H9 (cell line): Measurements from ENCODE around the gene KSR1. TPM values are rescaled to one million over a fixed set of nuclear protein-coding genes. Genes with fewer than 3 reads are reported as not detected.

ENCODE experiments used
- DNase-seq: peaks from one replicate; pipeline ENCODE4 v3.0.0-alpha.2; 2017
- H2AFZ ChIP-seq: one replicate; pipeline ENCODE4 v1.6.1; 2013; ENCODE audit warnings: mild to moderate bottlenecking, low read length, control low read depth, moderate library complexity
- H2AK5ac ChIP-seq: 2 replicates; pipeline ENCODE4 v1.6.1; 2013; ENCODE audit warnings: low read length, control low read depth, mixed read lengths; ENCODE audit not compliant: insufficient read length
- H2BK120ac ChIP-seq: one replicate; pipeline ENCODE4 v1.6.1; 2013; ENCODE audit warnings: low read depth, mild to moderate bottlenecking, low read length, control low read depth, inconsistent platforms; ENCODE audit not compliant: poor library complexity, severe bottlenecking
- H2BK12ac ChIP-seq: 2 replicates; pipeline ENCODE4 v1.6.1; 2013; ENCODE audit warnings: low read length, control low read depth, mixed read lengths, low read depth; ENCODE audit not compliant: insufficient read length
- H2BK15ac ChIP-seq: 2 replicates; pipeline ENCODE4 v1.6.1; 2013; ENCODE audit warnings: low read depth, low read length, control low read depth
- H2BK20ac ChIP-seq: one replicate; pipeline ENCODE4 v1.6.1; 2013; ENCODE audit warnings: low read depth, mild to moderate bottlenecking, low read length, control low read depth, inconsistent platforms; ENCODE audit not compliant: poor library complexity, severe bottlenecking
- H2BK5ac ChIP-seq: 2 replicates; pipeline ENCODE4 v1.6.1; 2013; ENCODE audit warnings: low read length, control low read depth, mixed read lengths; ENCODE audit not compliant: insufficient read length
- H3K14ac ChIP-seq: 2 replicates; pipeline ENCODE4 v1.6.1; 2013; ENCODE audit warnings: low read length, control low read depth; ENCODE audit not compliant: insufficient read depth
- H3K18ac ChIP-seq: 2 replicates; pipeline ENCODE4 v1.6.1; 2013; ENCODE audit warnings: low read depth, mild to moderate bottlenecking, mixed read lengths, low read length, control low read depth; ENCODE audit not compliant: insufficient read length
- H3K23ac ChIP-seq: 2 replicates; pipeline ENCODE4 v1.6.1; 2013; ENCODE audit warnings: low read length, control low read depth, mixed read lengths, low read depth; ENCODE audit not compliant: insufficient read length
- H3K23me2 ChIP-seq: 2 replicates; pipeline ENCODE4 v1.6.1; 2013; ENCODE audit warnings: low read depth, mild to moderate bottlenecking, mixed read lengths, low read length, control low read depth; ENCODE audit not compliant: insufficient read length, poor library complexity, severe bottlenecking
- H3K27ac ChIP-seq: 2 replicates; pipeline ENCODE4 v1.5.1; 2013; ENCODE audit warnings: low read length, control low read depth, mixed read lengths, low read depth; ENCODE audit not compliant: insufficient read length
- H3K27me3 ChIP-seq: 2 replicates; pipeline ENCODE4 v1.6.1; 2013; ENCODE audit warnings: low read length, control low read depth, inconsistent platforms; ENCODE audit not compliant: insufficient read depth
- H3K4ac ChIP-seq: 2 replicates; pipeline ENCODE4 v1.6.1; 2013; ENCODE audit warnings: low read depth, mild to moderate bottlenecking, control low read depth, inconsistent platforms, low read length, moderate library complexity
- H3K4me1 ChIP-seq: 2 replicates; pipeline ENCODE4 v1.6.1; 2013; ENCODE audit warnings: low read length, control low read depth, inconsistent platforms; ENCODE audit not compliant: insufficient read depth
- H3K4me2 ChIP-seq: 2 replicates; pipeline ENCODE4 v1.6.1; 2013; ENCODE audit warnings: low read length, control low read depth, mixed read lengths; ENCODE audit not compliant: insufficient read length, insufficient read depth
- H3K56ac ChIP-seq: 2 replicates; pipeline ENCODE4 v1.6.1; 2013; ENCODE audit warnings: low read depth, mild to moderate bottlenecking, mixed read lengths, low read length, control low read depth; ENCODE audit not compliant: insufficient read length
- H3K79me1 ChIP-seq: 2 replicates; pipeline ENCODE4 v1.6.1; 2013; ENCODE audit warnings: low read depth, mild to moderate bottlenecking, moderate library complexity, low read length, control low read depth, inconsistent platforms; ENCODE audit not compliant: insufficient read depth, poor library complexity, severe bottlenecking
- H3K79me2 ChIP-seq: 2 replicates; pipeline ENCODE4 v1.6.1; 2013; ENCODE audit warnings: low read length, control low read depth, inconsistent platforms; ENCODE audit not compliant: insufficient read depth
- H3K9ac ChIP-seq: 2 replicates; pipeline ENCODE4 v1.6.1; 2013; ENCODE audit warnings: low read length, control low read depth, mixed read lengths; ENCODE audit not compliant: insufficient read length; ENCODE audit errors: extremely low read depth
- H3K9me3 ChIP-seq: one replicate; pipeline ENCODE4 v1.6.1; 2013; ENCODE audit warnings: low read depth, low read length, inconsistent platforms; ENCODE audit not compliant: control insufficient read depth
- H3T11ph ChIP-seq: one replicate; pipeline ENCODE4 v1.6.1; 2013; ENCODE audit warnings: mild to moderate bottlenecking, low read length, control low read depth, inconsistent platforms
- H4K20me1 ChIP-seq: one replicate; pipeline ENCODE4 v1.6.1; 2013; ENCODE audit not compliant: control insufficient read depth, insufficient read length, insufficient read depth
- H4K5ac ChIP-seq: 2 replicates; pipeline ENCODE4 v1.6.1; 2013; ENCODE audit warnings: low read depth, mild to moderate bottlenecking, mixed read lengths, low read length, control low read depth; ENCODE audit not compliant: insufficient read length
- H4K8ac ChIP-seq: replicated peaks from 2 replicates; pipeline ENCODE4 v1.6.1; 2013; ENCODE audit warnings: low read length, control low read depth, mixed read lengths, low read depth; ENCODE audit not compliant: insufficient read length
- H4K91ac ChIP-seq: 2 replicates; pipeline ENCODE4 v1.6.1; 2013; ENCODE audit warnings: low read depth, mild to moderate bottlenecking, moderate library complexity, mixed read lengths, low read length, control low read depth; ENCODE audit not compliant: insufficient read length
- H3K27ac Mint-ChIP-seq, 3 experiments: 2 replicates in 2 of 3; 3 replicates in 1 of 3; pipeline ENCODE4 v1.8.0; 2020 to 2021; ENCODE audit warnings: mixed read lengths in 3 of 3, mild to moderate bottlenecking in 1 of 3, moderate library complexity in 1 of 3
- H3K27me3 Mint-ChIP-seq: 2 replicates; pipeline ENCODE4 v1.8.0; 2021; ENCODE audit warnings: low read depth, mild to moderate bottlenecking, moderate library complexity, mixed read lengths
- H3K36me3 Mint-ChIP-seq, 3 experiments: 2 replicates in 2 of 3; 3 replicates in 1 of 3; pipeline ENCODE4 v1.8.0; 2020 to 2021; ENCODE audit warnings: low read depth in 3 of 3, mixed read lengths in 3 of 3; ENCODE audit not compliant: insufficient read depth in 1 of 3
- H3K4me1 Mint-ChIP-seq, 2 experiments: 2 replicates each; pipeline ENCODE4 v1.8.0; 2020; ENCODE audit warnings: mixed read lengths in 2 of 2
- H3K4me3 Mint-ChIP-seq, 2 experiments: 2 replicates in 1 of 2; 3 replicates in 1 of 2; pipeline ENCODE4 v1.8.0; 2020 to 2021; ENCODE audit warnings: mild to moderate bottlenecking in 2 of 2, mixed read lengths in 2 of 2, moderate library complexity in 1 of 2
- H3K9me3 Mint-ChIP-seq, 2 experiments: 2 replicates in 1 of 2; 3 replicates in 1 of 2; pipeline ENCODE4 v1.8.0; 2020; ENCODE audit warnings: mild to moderate bottlenecking in 2 of 2, mixed read lengths in 2 of 2, moderate library complexity in 1 of 2
- WGBS: extraction: QIAGEN DNeasy Blood & Tissue Kit; methylation state at CpG from one replicate; pipeline ENCODE4 v1.1.7; 2013; ENCODE audit warnings: missing lambda C conversion rate, low lambda C conversion rate, mixed read lengths; ENCODE audit not compliant: insufficient read length; ENCODE audit errors: extremely low coverage; 5-methylcytosine and 5-hydroxymethylcytosine counted together
- total RNA-seq: library from RNA; stranded (reverse); gene quantifications from 2 replicates; pipeline ENCODE4 v1.2.1, GENCODE V29; 2021
- TF ChIP-seq, protein P1 (sequence below): fragments of 200-600 bp; sonication (generic); conservative IDR thresholded peaks from 3 replicates; pipeline ENCODE4 v1.8.0; 2021; ENCODE audit warnings: antibody characterized with exemption, mild to moderate bottlenecking

KSR1 gene
- total RNA-seq, 1 experiment from 2014 or later, result 44.9 TPM

DNA sequence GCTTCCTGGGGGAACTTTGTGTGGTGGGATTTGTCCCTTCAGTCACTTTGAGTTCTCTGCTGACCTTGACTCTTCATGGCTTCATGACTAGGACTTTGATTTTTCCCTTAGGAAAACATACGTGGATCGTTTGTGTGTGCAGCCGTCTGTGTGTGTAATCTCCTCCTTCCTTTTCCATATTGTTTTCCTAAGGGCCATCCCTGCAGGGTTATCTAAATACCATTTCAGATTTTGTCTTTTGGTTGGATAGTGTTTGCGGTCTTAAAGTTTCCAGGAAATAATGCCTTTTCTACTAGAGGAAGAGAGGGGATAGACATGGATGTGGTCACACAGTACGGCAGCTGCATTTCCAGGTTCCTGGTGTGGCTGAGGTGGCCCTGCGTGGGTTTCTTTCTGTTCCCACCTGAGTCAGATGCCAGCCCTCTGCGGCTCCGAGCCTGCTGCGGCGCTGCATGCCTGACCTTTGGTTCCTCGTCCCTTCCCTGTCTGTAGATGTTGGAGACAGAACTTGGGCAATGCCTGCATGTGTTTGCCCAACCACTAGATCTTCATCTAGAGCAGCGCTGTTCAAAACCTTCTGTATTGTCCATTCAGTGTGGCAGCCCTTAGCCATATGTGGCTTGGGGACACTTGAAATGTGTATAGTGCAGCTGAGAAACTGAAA, 102.7 kb downstream of the KSR1 start:
- Histone ChIP-seq H2BK120ac (no peak overlapping the region), H4K8ac (no peak overlapping the region), H3K14ac (no peak overlapping the region), H3K4me2 (no peak overlapping the region), H3K9me3 (no peaks in the 10 kb centered on the region), H4K91ac (no peak overlapping the region), H2BK12ac (no peak overlapping the region), H2AK5ac (no peak overlapping the region), H3K9ac (no peak overlapping the region), H2BK5ac (no peak overlapping the region), H3K18ac (no peak overlapping the region), H3K27me3 (no peaks in the 10 kb centered on the region), H3K56ac (no peak overlapping the region), H4K5ac (no peak overlapping the region), H3T11ph (no peak overlapping the region), H2BK20ac (no peak overlapping the region), H4K20me1 (no peaks in the 10 kb centered on the region), H3K79me2 (no peaks in the 10 kb centered on the region), H3K23ac (no peak overlapping the region), H3K79me1 (no peaks in the 10 kb centered on the region), H3K4ac (no peak overlapping the region), H2BK15ac (no peak overlapping the region), H3K23me2 (no peaks in the 10 kb centered on the region), H3K27ac (no peak overlapping the region), H3K4me1 (peaks cover 4% of the 10 kb centered on the region; the same call in 1 of the 2 replicates), H2AFZ (no peak overlapping the region)
- no peak for DNase-seq
- peak overlapping the region in 1 of 3 experiments; percentile 45; a peak in 4 of 7 replicates for H3K27ac Mint-ChIP-seq
- WGBS, result no CpG with 5 or more reads among the region's 12 CpGs
- peaks cover 14 to 30% (median 16%) of the 10 kb centered on the region in 3 experiments; a peak in 6 of 7 replicates for H3K36me3 Mint-ChIP-seq
- no peak overlapping the region for H3K4me3 Mint-ChIP-seq
- no peaks in the 10 kb centered on the region for H3K27me3 Mint-ChIP-seq
- H3K9me3 Mint-ChIP-seq, result peaks cover 0 to 4% of the 10 kb centered on the region in 2 experiments; a peak in 3 of 5 replicates
- H3K4me1 Mint-ChIP-seq, result peaks cover 13 to 16% of the 10 kb centered on the region in 2 experiments
- TF ChIP-seq, protein P1, sequence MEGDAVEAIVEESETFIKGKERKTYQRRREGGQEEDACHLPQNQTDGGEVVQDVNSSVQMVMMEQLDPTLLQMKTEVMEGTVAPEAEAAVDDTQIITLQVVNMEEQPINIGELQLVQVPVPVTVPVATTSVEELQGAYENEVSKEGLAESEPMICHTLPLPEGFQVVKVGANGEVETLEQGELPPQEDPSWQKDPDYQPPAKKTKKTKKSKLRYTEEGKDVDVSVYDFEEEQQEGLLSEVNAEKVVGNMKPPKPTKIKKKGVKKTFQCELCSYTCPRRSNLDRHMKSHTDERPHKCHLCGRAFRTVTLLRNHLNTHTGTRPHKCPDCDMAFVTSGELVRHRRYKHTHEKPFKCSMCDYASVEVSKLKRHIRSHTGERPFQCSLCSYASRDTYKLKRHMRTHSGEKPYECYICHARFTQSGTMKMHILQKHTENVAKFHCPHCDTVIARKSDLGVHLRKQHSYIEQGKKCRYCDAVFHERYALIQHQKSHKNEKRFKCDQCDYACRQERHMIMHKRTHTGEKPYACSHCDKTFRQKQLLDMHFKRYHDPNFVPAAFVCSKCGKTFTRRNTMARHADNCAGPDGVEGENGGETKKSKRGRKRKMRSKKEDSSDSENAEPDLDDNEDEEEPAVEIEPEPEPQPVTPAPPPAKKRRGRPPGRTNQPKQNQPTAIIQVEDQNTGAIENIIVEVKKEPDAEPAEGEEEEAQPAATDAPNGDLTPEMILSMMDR, result no peak
